K562 (cell line): ENCODE data around the gene RBKS. TPM values are rescaled to one million over a fixed set of nuclear protein-coding genes. Genes with fewer than 3 reads are reported as not detected.

Source experiments
- ATAC-seq: fragments of 200-7000 bp; cut with Tn5 transposase; 3 replicates; pipeline ENCODE4 v1.9.1; 2020; ENCODE audit warnings: moderate library complexity
- BruUV-seq: library from RNA; stranded (reverse); fragments of 400-500 nt; replicated peaks from 2 replicates; lab custom pipeline; 2021; lab: Mats Ljungman, UMichigan
- CTCF ChIA-PET: fragments of 300-600 bp; formaldehyde crosslinking; extraction: SDS; loops from one replicate; lab custom pipeline; 2021; ENCODE audit warnings: low intra/inter-chr PET ratio; lab: Yijun Ruan, JAX
- POLR2A ChIA-PET: fragments of 300-600, 350-650 bp; sonication (Branson Sonifier 250); formaldehyde crosslinking; extraction: SDS; loops from one replicate; lab custom pipeline; 2021; ENCODE audit warnings: antibody characterized with exemption, inconsistent platforms; lab: Yijun Ruan, JAX
- DNase-seq, 4 experiments: peaks; one replicate each; pipeline versions ENCODE4 v3.0.0 to v3.0.0-alpha.2; 2011 to 2018; ENCODE audit warnings: low spot score in 3 of 4, mixed read lengths in 3 of 4; ENCODE audit errors: extremely low read depth in 1 of 4
- FAIRE-seq: peaks from 2 replicates; lab custom pipeline; 2011; peaks lifted over from hg19 to GRCh38; lab: Jason Lieb, UNC
- H2AFZ ChIP-seq: 2 replicates; pipeline ENCODE4 v1.6.0; 2011; ENCODE audit warnings: low read depth, low read length, control low read depth, inconsistent platforms
- H3K27ac ChIP-seq: fragments of 200-600 bp; 3 replicates; pipeline ENCODE4 v1.8.0; 2011; ENCODE audit warnings: low read depth, mild to moderate bottlenecking, control low read depth, inconsistent platforms, low read length, moderate library complexity, mixed read lengths; ENCODE audit errors: extremely low read depth
- H3K27me3 ChIP-seq, 2 experiments: fragments of 300-600 bp in 1 of 2; 2 replicates in 1 of 2; 3 replicates in 1 of 2; pipeline versions ENCODE4 v1.6.0 to v1.8.0; 2011; ENCODE audit warnings: inconsistent platforms in 2 of 2, low read length in 2 of 2, mild to moderate bottlenecking in 1 of 2, mixed read lengths in 1 of 2, moderate library complexity in 1 of 2; ENCODE audit not compliant: control insufficient read depth in 2 of 2, insufficient read depth in 2 of 2
- H3K36me3 ChIP-seq: fragments of 300-600 bp; 3 replicates; pipeline ENCODE4 v1.8.0; 2011; ENCODE audit warnings: mild to moderate bottlenecking, low read length, inconsistent platforms; ENCODE audit not compliant: control insufficient read depth, insufficient read depth
- H3K4me1 ChIP-seq, 2 experiments: fragments of 200-600 bp in 1 of 2; replicated peaks in 1 of 2; 2 replicates in 1 of 2; 3 replicates in 1 of 2; pipeline versions ENCODE4 v1.5.1 to v1.8.0; 2011; ENCODE audit warnings: inconsistent platforms in 2 of 2, low read length in 2 of 2, mild to moderate bottlenecking in 1 of 2, mixed read lengths in 1 of 2, moderate library complexity in 1 of 2; ENCODE audit not compliant: control insufficient read depth in 2 of 2, insufficient read depth in 2 of 2
- H3K4me2 ChIP-seq: 2 replicates; pipeline ENCODE4 v1.6.1; 2011; ENCODE audit warnings: low read length, control low read depth, inconsistent platforms, mixed read lengths; ENCODE audit not compliant: insufficient read depth
- H3K4me3 ChIP-seq: fragments of 200-600 bp; sonication (generic), shearing (Covaris generic); 2 replicates; pipeline ENCODE4 v1.5.1; 2016; ENCODE audit warnings: control low read depth, inconsistent platforms
- H3K79me2 ChIP-seq: fragments of 200-600 bp; 3 replicates; pipeline ENCODE4 v1.8.0; 2011; ENCODE audit warnings: low read length, inconsistent platforms; ENCODE audit not compliant: control insufficient read depth, insufficient read depth
- H3K9ac ChIP-seq, 2 experiments: 2 replicates each; pipeline versions ENCODE4 v1.6.0 to v1.6.1; 2011; ENCODE audit warnings: low read depth in 2 of 2, low read length in 2 of 2, control low read depth in 1 of 2, inconsistent platforms in 1 of 2, mild to moderate bottlenecking in 1 of 2, mixed read lengths in 1 of 2; ENCODE audit not compliant: insufficient read depth in 1 of 2
- H3K9me1 ChIP-seq: one replicate; pipeline ENCODE4 v1.6.0; 2011; ENCODE audit warnings: inconsistent platforms, mild to moderate bottlenecking, low read length, moderate library complexity; ENCODE audit not compliant: control insufficient read depth, insufficient read depth
- H3K9me3 ChIP-seq: replicated peaks from 2 replicates; pipeline ENCODE4 v1.5.1; 2011; ENCODE audit warnings: low read depth, low read length, inconsistent platforms; ENCODE audit not compliant: control insufficient read depth, insufficient read depth
- H4K20me1 ChIP-seq: replicated peaks from 2 replicates; pipeline ENCODE4 v1.6.1; 2011; ENCODE audit warnings: low read length, inconsistent platforms, mixed read lengths; ENCODE audit not compliant: control insufficient read depth, insufficient read depth
- ARID4B ChIP-seq: sonication (generic); formaldehyde crosslinking; IDR thresholded peaks from 2 replicates; pipeline ENCODE4 v1.8.0; 2022; ENCODE audit warnings: mild to moderate bottlenecking, missing genetic modification reagents
- CGGBP1 ChIP-seq: fragments of 250-450 bp; sonication (Bioruptor Pico); IDR thresholded peaks from 2 replicates; pipeline ENCODE4 v1.9.0; 2021; ENCODE audit warnings: mild to moderate bottlenecking
- DNMT1 ChIP-seq: fragments of 450-650 bp; IDR thresholded peaks from 2 replicates; pipeline ENCODE4 v1.6.1; 2016; ENCODE audit warnings: antibody characterized with exemption, mild to moderate bottlenecking
- EHMT2 ChIP-seq: fragments of 450-650 bp; IDR thresholded peaks from 2 replicates; pipeline ENCODE4 v1.6.1; 2018; ENCODE audit warnings: antibody characterized with exemption
- ESRRB ChIP-seq: fragments of 250-450 bp; sonication (Bioruptor Pico); IDR thresholded peaks from 2 replicates; pipeline ENCODE4 v1.5.0; 2020; ENCODE audit warnings: mild to moderate bottlenecking, moderate library complexity, borderline replicate concordance
- HDAC3 ChIP-seq: fragments of 450-650 bp; IDR thresholded peaks from 2 replicates; pipeline ENCODE4 v1.6.1; 2018; ENCODE audit warnings: borderline replicate concordance, mild to moderate bottlenecking, moderate library complexity; ENCODE audit not compliant: partially characterized antibody
- HDAC6 ChIP-seq: IDR thresholded peaks from 2 replicates; pipeline ENCODE4 v1.6.1; 2012; ENCODE audit warnings: low read depth, mild to moderate bottlenecking, control low read depth, inconsistent platforms, low read length, moderate library complexity
- KHSRP ChIP-seq: fragments of 450-650 bp; IDR thresholded peaks from 2 replicates; pipeline ENCODE4 v1.6.1; 2017
- KLF10 ChIP-seq: fragments of 250-450 bp; sonication (Bioruptor Pico); IDR thresholded peaks from 2 replicates; pipeline ENCODE4 v1.6.1; 2021; ENCODE audit warnings: matching md5 sums
- MAX ChIP-seq: sonication (generic); formaldehyde crosslinking; IDR thresholded peaks from 2 replicates; pipeline ENCODE4 v1.9.0; 2022; ENCODE audit warnings: mild to moderate bottlenecking, missing genetic modification reagents
- RCOR1 ChIP-seq, 2 experiments: IDR thresholded peaks; 2 replicates each; pipeline ENCODE4 v1.6.1; 2012; ENCODE audit warnings: low read depth in 2 of 2, low read length in 2 of 2, borderline replicate concordance in 1 of 2, improper control_type of control experiment in 1 of 2
- RUNX1 ChIP-seq: sonication (generic); IDR thresholded peaks from 2 replicates; pipeline ENCODE4 v1.6.1; 2016; ENCODE audit warnings: antibody characterized with exemption, low read depth
- SOX6 ChIP-seq: fragments of 450-650 bp; IDR thresholded peaks from 2 replicates; pipeline ENCODE4 v1.6.1; 2014; ENCODE audit warnings: mild to moderate bottlenecking
- TAF9B ChIP-seq: fragments of 450-650 bp; IDR thresholded peaks from 2 replicates; pipeline ENCODE4 v1.6.1; 2018; ENCODE audit warnings: mild to moderate bottlenecking; ENCODE audit not compliant: partially characterized antibody
- TEAD1 ChIP-seq, 2 experiments: fragments of 450-650 bp in 1 of 2; sonication (generic) in 1 of 2; formaldehyde crosslinking; IDR thresholded peaks; 2 replicates each; pipeline versions ENCODE4 v1.4.0 to v1.8.0; 2020 to 2022; ENCODE audit warnings: mild to moderate bottlenecking in 2 of 2, missing genetic modification reagents in 1 of 2
- TFAP4 ChIP-seq: sonication (generic); formaldehyde crosslinking; IDR thresholded peaks from 2 replicates; pipeline ENCODE4 v1.8.0; 2022; ENCODE audit warnings: missing genetic modification reagents, mild to moderate bottlenecking, moderate library complexity, borderline replicate concordance
- TSC22D4 ChIP-seq: fragments of 450-650 bp; IDR thresholded peaks from 2 replicates; pipeline ENCODE4 v1.6.1; 2016; ENCODE audit warnings: missing genetic modification characterization, missing biosample characterization, control low read depth
- ZNF239 ChIP-seq: fragments of 250-450 bp; sonication (Bioruptor Pico); IDR thresholded peaks from 2 replicates; pipeline ENCODE4 v1.4.0; 2020; ENCODE audit warnings: mild to moderate bottlenecking
- ZNF445 ChIP-seq: fragments of 250-450 bp; sonication (Bioruptor Pico); IDR thresholded peaks from 2 replicates; pipeline ENCODE4 v1.4.0; 2020; ENCODE audit warnings: low read depth, mild to moderate bottlenecking, moderate library complexity
- ZNF75A ChIP-seq: fragments of 450-650 bp; formaldehyde crosslinking; IDR thresholded peaks from 2 replicates; pipeline ENCODE4 v1.4.0; 2020; ENCODE audit warnings: mild to moderate bottlenecking
- WGBS: fragments of 100-300 bp; shearing (Covaris generic); methylation state at CpG from one replicate; pipeline ENCODE4 v1.1.6; 2016; ENCODE audit warnings: low coverage, mixed read lengths; ENCODE audit not compliant: insufficient coverage; ENCODE audit errors: missing lambda C conversion rate; 5-methylcytosine and 5-hydroxymethylcytosine counted together
- in situ Hi-C: fragments of 300-500 bp; cut with MboI; formaldehyde crosslinking; loops from 4 replicates; pipeline ENCODE4 v1.15.0; 2018; ENCODE audit warnings: inconsistent platforms, mixed read lengths
- intact Hi-C: fragments of 100-400 bp; cut with micrococcal nuclease; formaldehyde crosslinking; loops from 2 replicates; pipeline ENCODE4 v1.14.2; 2022
- polyA plus RNA-seq, 8 experiments: library from polyadenylated mRNA; depleted of rRNA in 4 of 8; stranded (reverse) in 5 of 8; unstranded in 3 of 8; fragments of >200 nt; fragmentation: Nextera tagmentation in 2 of 8; fragmentation: Illumina TruSeq in 1 of 8; extraction: Ambion mirVana in 2 of 8; extraction: Trizol in 1 of 8; gene quantifications; 2 replicates each; pipeline versions ENCODE4 v1.2.1 to v1.2.3, GENCODE V29; 2011 to 2014; ENCODE audit warnings: inconsistent platforms in 1 of 8, missing spikeins in 1 of 8
- total RNA-seq, 7 experiments: library from RNA; depleted of rRNA in 6 of 7; stranded (reverse); fragments of >200 nt in 6 of 7; fragmentation: Illumina TruSeq in 2 of 7; extraction: Trizol in 2 of 7; gene quantifications; 2 replicates each; pipeline versions ENCODE4 v1.2.1 to v1.2.3, GENCODE V29; 2011 to 2021; ENCODE audit warnings: low replicate concordance in 1 of 7

RBKS gene
- total and polyA plus RNA-seq, 9 of the 15 experiments (the other 6 are each of a cell fraction or from before 2014, with no cell fraction given) = 0.06 to 0.39 (median 0.19) TPM

GRCh38 chr2:27776097-27776496 is 114.1 kb downstream of the RBKS start:
- Histone ChIP-seq H3K9ac (no peak overlapping the region), H3K79me2 (peaks cover 52% of the 10 kb centered on the region), H4K20me1 (no peaks in the 10 kb centered on the region; the same call in 1 of the 2 replicates), H2AFZ (no peak overlapping the region), H3K4me1 (peaks cover 0 to 8% of the 10 kb centered on the region in 2 experiments; a peak in 1 of 5 replicates), H3K4me3 (no peak overlapping the region), H3K36me3 (peaks cover 68% of the 10 kb centered on the region; the same call in 2 of the 3 replicates), H3K27ac (no peak overlapping the region), H3K27me3 (no peaks in the 10 kb centered on the region), H3K9me1 (no peaks in the 10 kb centered on the region), H3K4me2 (no peak overlapping the region), H3K9me3 (no peaks in the 10 kb centered on the region)
- FAIRE-seq (no peak), ATAC-seq (no peak), DNase-seq (no peak)
- BruUV-seq = no TSS peak
- ChIA-PET POLR2A (interaction anchor here (1.6 kb wide), 1 partner anchor 12 kb away, joined by 4 read pairs; no protein-coding TSS in a partner anchor), CTCF (no interaction called here)
- intact Hi-C loops = no loop called here
- TF ChIP-seq TEAD1 (CRISPR knock-in tag; IDR thresholded peaks at IDR 0.05) (no peak), EHMT2 (no peak), CGGBP1 (CRISPR knock-in tag) (no peak), HDAC3 (no peak), ZNF239 (CRISPR knock-in tag) (no peak), KHSRP (no peak), TSC22D4 (tag) (no peak), HDAC6 (no peak), RCOR1 (IDR thresholded peaks at IDR 0.05; ENCODE audit: borderline replicate concordance in 1 of 2, low read depth in 2 of 2, low read length in 2 of 2) (no peak), DNMT1 (no peak), ESRRB (no peak), ZNF75A (CRISPR knock-in tag) (no peak), ARID4B (CRISPR knock-in tag) (no peak), MAX (no peak), RUNX1 (no peak), TAF9B (no peak), TFAP4 (no peak), KLF10 (no peak), ZNF445 (CRISPR knock-in tag) (no peak), SOX6 (no peak)
- in situ Hi-C loops = no loop called here
- WGBS = 92% methylated on average over 8 of the region's 8 CpGs
